OCI-LY1 (cell line): Measurements from ENCODE around the gene RUNX1.

ENCODE experiments used
- EZH2 ChIP-seq: fragments of 200-600 bp; sonication (generic), shearing (Covaris generic); IDR thresholded peaks from 2 replicates; pipeline ENCODE4 v1.8.0; 2017; ENCODE audit warnings: borderline replicate concordance, mixed run types, mild to moderate bottlenecking, antibody characterized with exemption, low read length, moderate library complexity, mixed read lengths
- TF ChIP-seq, protein P1 (sequence below): fragments of 200-600 bp; sonication (generic), shearing (Covaris generic); IDR thresholded peaks from 2 replicates; pipeline ENCODE4 v1.5.1; 2017; ENCODE audit warnings: mild to moderate bottlenecking, antibody characterized with exemption, low read length, moderate library complexity, mixed read lengths

DNA sequence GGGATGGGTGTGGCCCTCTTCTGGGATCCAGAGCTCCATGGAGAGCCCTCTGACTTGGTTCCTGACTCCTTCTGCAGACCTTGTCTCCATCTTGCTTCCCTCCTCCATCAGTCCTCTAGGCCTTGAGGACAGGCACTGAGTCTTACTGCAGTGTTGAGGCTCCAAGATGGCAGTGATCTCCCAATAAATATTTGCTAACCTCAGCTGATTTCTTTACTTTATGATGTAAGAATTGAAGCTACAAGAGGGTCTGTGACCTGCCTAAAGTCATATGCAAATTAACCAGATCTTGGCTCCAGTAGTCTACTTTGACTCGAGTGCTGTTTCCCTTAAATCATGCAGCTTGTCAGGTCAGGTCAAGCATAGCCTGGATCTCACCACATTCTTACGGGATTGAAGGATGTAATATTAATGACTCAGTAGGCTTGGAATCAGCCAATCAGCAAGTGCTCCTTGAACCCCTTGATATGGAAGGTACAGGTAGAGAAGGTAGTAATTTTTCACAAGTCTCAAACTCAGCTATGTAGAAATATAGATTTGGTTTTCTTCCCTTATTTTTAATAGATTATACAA, 287.3 kb downstream of the RUNX1 start:
- TF ChIP-seq, protein P1, sequence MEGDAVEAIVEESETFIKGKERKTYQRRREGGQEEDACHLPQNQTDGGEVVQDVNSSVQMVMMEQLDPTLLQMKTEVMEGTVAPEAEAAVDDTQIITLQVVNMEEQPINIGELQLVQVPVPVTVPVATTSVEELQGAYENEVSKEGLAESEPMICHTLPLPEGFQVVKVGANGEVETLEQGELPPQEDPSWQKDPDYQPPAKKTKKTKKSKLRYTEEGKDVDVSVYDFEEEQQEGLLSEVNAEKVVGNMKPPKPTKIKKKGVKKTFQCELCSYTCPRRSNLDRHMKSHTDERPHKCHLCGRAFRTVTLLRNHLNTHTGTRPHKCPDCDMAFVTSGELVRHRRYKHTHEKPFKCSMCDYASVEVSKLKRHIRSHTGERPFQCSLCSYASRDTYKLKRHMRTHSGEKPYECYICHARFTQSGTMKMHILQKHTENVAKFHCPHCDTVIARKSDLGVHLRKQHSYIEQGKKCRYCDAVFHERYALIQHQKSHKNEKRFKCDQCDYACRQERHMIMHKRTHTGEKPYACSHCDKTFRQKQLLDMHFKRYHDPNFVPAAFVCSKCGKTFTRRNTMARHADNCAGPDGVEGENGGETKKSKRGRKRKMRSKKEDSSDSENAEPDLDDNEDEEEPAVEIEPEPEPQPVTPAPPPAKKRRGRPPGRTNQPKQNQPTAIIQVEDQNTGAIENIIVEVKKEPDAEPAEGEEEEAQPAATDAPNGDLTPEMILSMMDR, result no peak
- TF ChIP-seq EZH2, result no peak
